HepG2 (cell line): ENCODE data around the gene SKIL. TPM values are rescaled to one million over a fixed set of nuclear protein-coding genes. Genes with fewer than 3 reads are reported as not detected.

ENCODE experiments used
- CEBPB ChIP-seq: IDR thresholded peaks from 2 replicates; pipeline ENCODE4 v1.6.1; 2011; ENCODE audit warnings: low read depth, low read length, improper control_type of control experiment, borderline replicate concordance
- ELF4 ChIP-seq: sonication (generic); formaldehyde crosslinking; IDR thresholded peaks from 2 replicates; pipeline ENCODE4 v1.5.0; 2020; ENCODE audit warnings: missing genetic modification reagents, mild to moderate bottlenecking, moderate library complexity, borderline replicate concordance
- NCOR1 ChIP-seq: fragments of 200-600 bp; sonication (generic); IDR thresholded peaks from 2 replicates; pipeline ENCODE4 v1.7.0; 2017; ENCODE audit warnings: antibody characterized with exemption, low read length, borderline replicate concordance
- NONO ChIP-seq, 2 experiments: fragments of 450-650 bp in 1 of 2; sonication (generic) in 1 of 2; formaldehyde crosslinking in 1 of 2; IDR thresholded peaks in 1 of 2; conservative IDR thresholded peaks in 1 of 2; 2 replicates each; pipeline versions ENCODE4 v1.6.1 to v1.8.0; 2017 to 2022; ENCODE audit warnings: mild to moderate bottlenecking in 1 of 2, missing genetic modification reagents in 1 of 2, moderate library complexity in 1 of 2
- ZNF329 ChIP-seq: sonication (generic); formaldehyde crosslinking; IDR thresholded peaks from 2 replicates; pipeline ENCODE4 v1.9.0; 2021; ENCODE audit warnings: low read depth, mild to moderate bottlenecking, missing genetic modification reagents
- ZNF556 ChIP-seq: sonication (generic); formaldehyde crosslinking; IDR thresholded peaks from 2 replicates; pipeline ENCODE4 v1.4.0; 2020; ENCODE audit warnings: mild to moderate bottlenecking, missing genetic modification reagents, borderline replicate concordance
- ZNF775 ChIP-seq: sonication (generic); formaldehyde crosslinking; IDR thresholded peaks from 2 replicates; pipeline ENCODE4 v1.4.0; 2020; ENCODE audit warnings: missing genetic modification reagents, mild to moderate bottlenecking, moderate library complexity, borderline replicate concordance
- polyA plus RNA-seq, 8 experiments: library from polyadenylated mRNA; depleted of rRNA in 3 of 8; stranded (reverse) in 7 of 8; unstranded in 1 of 8; fragments of >200 nt; fragmentation: Illumina TruSeq in 4 of 8; extraction: Trizol in 4 of 8; gene quantifications; 2 replicates each; pipeline versions ENCODE4 v1.2.1 to v1.2.3, GENCODE V29; 2011 to 2016; ENCODE audit warnings: low read depth in 4 of 8, missing spikeins in 1 of 8, mixed read lengths in 1 of 8; ENCODE audit not compliant: insufficient read depth in 1 of 8
- total RNA-seq, 5 experiments: library from RNA; depleted of rRNA; stranded (reverse); fragments of >200 nt; fragmentation: Illumina TruSeq; extraction: Trizol; gene quantifications; 2 replicates each; pipeline ENCODE4 v1.2.3, GENCODE V29; 2016; ENCODE audit warnings: low read depth in 1 of 5
- TF ChIP-seq, protein P1 (sequence below): sonication (generic); formaldehyde crosslinking; IDR thresholded peaks from 2 replicates; pipeline ENCODE4 v1.9.0; 2021; ENCODE audit warnings: missing genetic modification reagents, mild to moderate bottlenecking, borderline replicate concordance
- TF ChIP-seq, protein P2 (sequence below): sonication (generic); formaldehyde crosslinking; IDR thresholded peaks from 2 replicates; pipeline ENCODE4 v1.5.1; 2020; ENCODE audit warnings: mild to moderate bottlenecking, moderate library complexity, missing genetic modification reagents

The SKIL gene
- total and polyA plus RNA-seq, 2 of the 13 experiments (the other 11 are each of a cell fraction or from before 2014, with no cell fraction given) = 5.2 to 20.7 TPM

DNA sequence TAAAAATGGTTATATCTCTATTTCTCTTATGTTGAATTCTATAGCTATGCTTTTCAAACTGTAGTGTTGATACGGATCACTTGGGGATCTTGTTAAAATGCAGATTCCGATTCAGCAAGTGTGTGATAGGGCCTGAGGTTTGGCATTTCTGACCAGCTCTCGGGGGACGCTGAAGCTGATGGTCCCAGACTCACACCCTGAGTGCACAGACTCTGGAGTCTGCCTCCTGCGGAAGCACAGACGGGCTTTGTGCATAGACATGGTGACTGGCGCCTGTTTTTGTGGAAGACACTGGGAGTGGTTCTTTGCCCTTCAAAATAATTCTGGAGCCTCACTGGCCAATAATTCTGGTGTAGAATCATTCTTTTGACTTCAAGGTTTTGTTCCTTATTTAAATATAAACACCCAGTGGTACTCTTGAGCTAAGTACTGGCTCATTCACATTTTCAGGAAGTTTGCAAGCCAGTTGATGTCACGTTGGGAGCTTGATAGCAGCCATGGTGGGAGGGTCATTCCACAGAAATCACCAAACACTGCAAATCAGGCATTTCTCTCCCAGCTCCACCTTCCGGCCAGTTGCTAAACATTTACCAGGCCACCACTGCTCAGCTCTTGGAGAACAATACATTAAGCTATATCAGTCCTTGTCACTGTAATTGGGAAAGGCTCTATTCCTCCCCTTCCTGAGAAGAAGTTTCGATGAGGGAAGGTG, 80.3 kb downstream of the SKIL start (continued):
- TF ChIP-seq ZNF329 (CRISPR knock-in tag) = no peak
- TF ChIP-seq, protein P1, sequence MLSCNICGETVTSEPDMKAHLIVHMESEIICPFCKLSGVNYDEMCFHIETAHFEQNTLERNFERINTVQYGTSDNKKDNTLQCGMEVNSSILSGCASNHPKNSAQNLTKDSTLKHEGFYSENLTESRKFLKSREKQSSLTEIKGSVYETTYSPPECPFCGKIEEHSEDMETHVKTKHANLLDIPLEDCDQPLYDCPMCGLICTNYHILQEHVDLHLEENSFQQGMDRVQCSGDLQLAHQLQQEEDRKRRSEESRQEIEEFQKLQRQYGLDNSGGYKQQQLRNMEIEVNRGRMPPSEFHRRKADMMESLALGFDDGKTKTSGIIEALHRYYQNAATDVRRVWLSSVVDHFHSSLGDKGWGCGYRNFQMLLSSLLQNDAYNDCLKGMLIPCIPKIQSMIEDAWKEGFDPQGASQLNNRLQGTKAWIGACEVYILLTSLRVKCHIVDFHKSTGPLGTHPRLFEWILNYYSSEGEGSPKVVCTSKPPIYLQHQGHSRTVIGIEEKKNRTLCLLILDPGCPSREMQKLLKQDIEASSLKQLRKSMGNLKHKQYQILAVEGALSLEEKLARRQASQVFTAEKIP (CRISPR knock-in tag) = no peak
- TF ChIP-seq ZNF556 = no peak
- no peak for TF ChIP-seq ELF4 (CRISPR knock-in tag)
- TF ChIP-seq, protein P2, sequence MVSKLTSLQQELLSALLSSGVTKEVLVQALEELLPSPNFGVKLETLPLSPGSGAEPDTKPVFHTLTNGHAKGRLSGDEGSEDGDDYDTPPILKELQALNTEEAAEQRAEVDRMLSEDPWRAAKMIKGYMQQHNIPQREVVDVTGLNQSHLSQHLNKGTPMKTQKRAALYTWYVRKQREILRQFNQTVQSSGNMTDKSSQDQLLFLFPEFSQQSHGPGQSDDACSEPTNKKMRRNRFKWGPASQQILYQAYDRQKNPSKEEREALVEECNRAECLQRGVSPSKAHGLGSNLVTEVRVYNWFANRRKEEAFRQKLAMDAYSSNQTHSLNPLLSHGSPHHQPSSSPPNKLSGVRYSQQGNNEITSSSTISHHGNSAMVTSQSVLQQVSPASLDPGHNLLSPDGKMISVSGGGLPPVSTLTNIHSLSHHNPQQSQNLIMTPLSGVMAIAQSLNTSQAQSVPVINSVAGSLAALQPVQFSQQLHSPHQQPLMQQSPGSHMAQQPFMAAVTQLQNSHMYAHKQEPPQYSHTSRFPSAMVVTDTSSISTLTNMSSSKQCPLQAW (CRISPR knock-in tag) = 0 out of 2 replicates have a peak, but pooled peaks have one; percentile 13
- no peak for TF ChIP-seq ZNF775 (CRISPR knock-in tag)
- no peak for TF ChIP-seq CEBPB
- no peak for TF ChIP-seq NCOR1
- no peak for TF ChIP-seq NONO (IDR thresholded peaks at IDR 0.05)
- TF ChIP-seq NONO (CRISPR knock-in tag; conservative IDR thresholded peaks at IDR 0.05) = no peak
